RWPE1 (cell line): Measurements from ENCODE around the gene COMMD10.

Experiments
- CTCF ChIA-PET: fragments of 350-600 bp; sonication (Branson Sonifier 250); formaldehyde crosslinking; extraction: SDS; loops from one replicate; lab custom pipeline; 2021; lab: Yijun Ruan, JAX
- POLR2A ChIA-PET: fragments of 400-600 bp; formaldehyde crosslinking; extraction: SDS; loops from one replicate; lab custom pipeline; 2020; ENCODE audit warnings: antibody characterized with exemption; ENCODE audit not compliant: low non-redundant PET; lab: Yijun Ruan, JAX
- DNase-seq: peaks from one replicate; pipeline ENCODE4 v3.0.0; 2012; ENCODE audit warnings: low spot score
- H3K27ac ChIP-seq: fragments of 450-650 bp; 2 replicates; pipeline ENCODE4 v1.5.1; 2017
- CTCF ChIP-seq: fragments of 450-650 bp; conservative IDR thresholded peaks from 2 replicates; pipeline ENCODE4 v1.5.1; 2017; ENCODE audit warnings: low read depth, mild to moderate bottlenecking

COMMD10 gene

GRCh38 chr5:116329503-116329902 lies 244.7 kb downstream of the COMMD10 start:
- POLR2A ChIA-PET: no interaction called here
- TF ChIP-seq CTCF: no peak
- CTCF ChIA-PET: interaction anchor here (0.7 kb wide), 1 partner anchor 96 kb away, joined by 3 read pairs; no protein-coding TSS in a partner anchor
- no peak overlapping the region for H3K27ac ChIP-seq
- no peak for DNase-seq

GRCh38 chr5:116340799-116341198 lies 256.0 kb downstream of the COMMD10 start:
- POLR2A ChIA-PET: no interaction called here
- DNase-seq: no peak
- no peak overlapping the region for H3K27ac ChIP-seq
- CTCF ChIA-PET: no interaction called here
- no peak for TF ChIP-seq CTCF
